ENCODE measurements around the gene EEFSEC.

Gene EEFSEC

DNA sequence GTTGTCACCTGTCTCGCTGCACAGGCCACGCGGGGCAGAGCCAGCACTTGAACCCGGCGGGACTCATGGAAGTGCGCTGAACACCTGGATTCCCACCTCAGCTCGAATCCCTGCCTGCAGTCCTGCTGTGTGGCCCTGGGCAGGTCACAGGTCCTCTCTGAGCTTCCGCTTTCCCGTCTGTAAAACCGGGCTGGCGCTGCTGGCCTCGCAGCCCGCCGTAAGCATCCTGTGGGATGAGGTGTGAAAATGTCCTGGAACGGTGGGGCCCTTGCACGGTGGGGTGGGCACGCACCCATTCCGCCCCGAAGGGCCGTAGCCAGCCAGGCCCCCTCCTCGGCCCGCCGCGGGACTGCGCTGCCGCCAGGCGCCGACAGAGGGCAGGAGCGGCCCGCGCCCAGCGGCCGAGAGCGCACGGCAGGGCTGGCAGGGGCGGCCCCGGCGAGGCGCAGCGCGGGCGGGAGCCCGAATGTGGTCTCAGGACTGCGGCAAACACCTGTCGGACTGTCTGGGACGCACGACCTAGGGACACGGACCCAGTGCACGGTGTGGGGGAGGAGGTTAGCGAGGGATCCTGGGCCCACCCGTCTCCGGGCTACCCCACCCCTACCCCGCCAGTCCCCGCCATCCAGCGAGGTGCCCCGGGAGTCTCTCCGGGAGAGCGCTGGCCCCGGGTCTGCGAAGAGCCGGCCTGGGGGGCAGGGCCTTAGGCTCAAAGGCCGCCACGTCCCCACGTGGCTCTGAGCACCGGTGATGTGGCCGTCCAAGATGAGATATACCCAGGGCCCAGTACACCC lies 273.0 kb downstream of the EEFSEC start:
- Mint-ChIP-seq H3K27ac (no peak overlapping the region), H3K4me3 (no peak overlapping the region), H3K36me3 (no peaks in the 10 kb centered on the region), H3K27me3 (peaks cover 13% of the 10 kb centered on the region), H3K9me3 (no peaks in the 10 kb centered on the region), H3K4me1 (no peaks in the 10 kb centered on the region)
- peak; percentile 52 to 79 for DNase-seq (ENCODE audit: low spot score in 2 of 2)
- peak; percentile 90 for ATAC-seq (ENCODE audit: low read depth)

- DNase-seq (ENCODE audit: low spot score in 2 of 2) = no peak
- Mint-ChIP-seq H3K36me3 (no peaks in the 10 kb centered on the region), H3K9me3 (no peaks in the 10 kb centered on the region), H3K27ac (no peak overlapping the region), H3K27me3 (peaks cover 22% of the 10 kb centered on the region), H3K4me1 (peaks cover 8% of the 10 kb centered on the region), H3K4me3 (peak overlapping the region; percentile 24)
- ATAC-seq (ENCODE audit: low read depth) = no peak
These were observed 274.0 kb downstream of the EEFSEC start for GRCh38 chr3:128427175-128427857.

DNA sequence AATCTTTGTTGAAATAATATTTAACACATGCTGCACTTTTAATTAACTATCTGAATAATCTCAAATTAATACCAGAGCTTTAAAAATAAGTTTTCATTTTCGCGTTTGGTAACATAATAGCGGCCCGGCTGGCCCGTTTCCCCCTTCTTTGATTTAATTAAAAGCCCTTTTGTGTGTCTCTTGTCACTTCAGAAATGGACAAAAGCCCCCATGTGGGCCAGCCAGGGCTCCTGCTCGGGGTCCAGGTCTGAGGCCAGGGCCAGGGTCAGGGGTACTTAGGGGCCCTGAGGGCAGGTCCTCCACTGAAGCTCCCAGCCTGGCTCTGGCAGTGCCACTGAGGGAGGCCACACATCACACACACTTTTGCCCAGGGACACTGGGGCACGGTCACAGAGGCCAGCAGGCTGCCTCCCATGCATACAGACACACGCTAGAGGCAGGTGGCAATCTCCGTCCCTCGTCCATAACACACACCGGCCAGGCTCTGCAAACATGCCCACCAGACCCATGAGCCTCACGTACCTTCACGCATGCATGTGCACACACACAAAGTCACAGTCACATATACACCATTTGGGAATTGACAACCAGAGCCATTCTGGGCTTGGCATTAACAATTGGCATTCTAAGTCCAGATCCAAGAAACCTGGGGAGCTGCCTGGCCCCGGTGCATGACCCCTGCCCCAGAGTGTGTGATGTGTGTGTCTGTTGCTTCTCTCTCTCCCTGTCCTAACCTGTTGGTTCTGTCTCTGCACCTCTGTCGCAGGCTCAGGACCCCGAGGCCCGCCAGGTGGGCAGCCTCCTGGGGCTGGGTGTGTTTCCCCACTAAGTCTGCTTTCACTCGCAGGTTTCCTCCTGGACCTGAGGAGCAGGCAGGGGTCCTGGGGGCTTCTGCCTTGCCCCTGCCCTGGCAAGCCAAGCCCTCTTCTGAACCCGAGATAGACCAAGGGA lies 274.9 kb downstream of the EEFSEC start:
- DNase-seq (ENCODE audit: low spot score in 2 of 2) = no peak
- Mint-ChIP-seq H3K27me3 (peaks cover 23% of the 10 kb centered on the region), H3K9me3 (no peaks in the 10 kb centered on the region), H3K4me1 (peaks cover 10% of the 10 kb centered on the region), H3K27ac (no peak overlapping the region), H3K36me3 (no peaks in the 10 kb centered on the region), H3K4me3 (no peak overlapping the region)
- no peak for ATAC-seq (ENCODE audit: low read depth)

GRCh38 chr3:128429275-128429674 lies 276.0 kb downstream of the EEFSEC start:
- ATAC-seq (ENCODE audit: low read depth) (no peak), DNase-seq (ENCODE audit: low spot score in 2 of 2) (no peak)
- no peaks in the 10 kb centered on the region for H3K36me3 Mint-ChIP-seq
- H3K27ac Mint-ChIP-seq = no peak overlapping the region
- H3K4me3 Mint-ChIP-seq = no peak overlapping the region
- H3K27me3 Mint-ChIP-seq = peaks cover 23% of the 10 kb centered on the region
- H3K4me1 Mint-ChIP-seq = peaks cover 10% of the 10 kb centered on the region
- H3K9me3 Mint-ChIP-seq = no peaks in the 10 kb centered on the region

- H3K27me3 Mint-ChIP-seq = peaks cover 23% of the 10 kb centered on the region
- no peak for ATAC-seq (ENCODE audit: low read depth)
These were observed 276.5 kb downstream of the EEFSEC start for GRCh38 chr3:128429751-128430150.

DNA sequence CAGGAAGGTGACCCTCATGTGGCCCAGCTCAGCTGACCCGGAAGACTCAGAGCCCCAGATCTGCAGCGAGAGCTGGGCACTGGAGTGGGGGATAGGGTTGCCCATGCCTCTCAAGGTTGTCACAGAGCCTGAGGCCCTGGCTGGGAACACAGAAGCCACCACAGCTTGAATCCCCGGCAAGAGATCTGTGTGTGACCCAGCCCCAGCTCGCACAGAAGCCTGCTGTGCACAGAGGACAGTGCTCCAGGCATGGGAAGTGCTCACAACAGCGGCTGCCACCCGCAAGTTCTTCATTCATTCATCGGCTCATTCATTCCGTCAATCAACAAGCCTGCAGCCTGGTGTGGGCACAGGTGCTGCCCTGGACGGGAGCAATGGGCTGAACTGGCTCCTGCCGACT lies 277.0 kb downstream of the EEFSEC start:
- ATAC-seq (ENCODE audit: low read depth) = no peak
- H3K27me3 Mint-ChIP-seq = peaks cover 23% of the 10 kb centered on the region

More at GRCh38 chr3:128429751-128430150, 276.5 kb downstream of the EEFSEC start:
- DNase-seq (ENCODE audit: low spot score in 2 of 2) = no peak
- H3K9me3 Mint-ChIP-seq = no peaks in the 10 kb centered on the region
- H3K4me3 Mint-ChIP-seq = no peak overlapping the region
- peaks cover 10% of the 10 kb centered on the region for H3K4me1 Mint-ChIP-seq
- H3K36me3 Mint-ChIP-seq = no peaks in the 10 kb centered on the region
- no peak overlapping the region for H3K27ac Mint-ChIP-seq

DNA sequence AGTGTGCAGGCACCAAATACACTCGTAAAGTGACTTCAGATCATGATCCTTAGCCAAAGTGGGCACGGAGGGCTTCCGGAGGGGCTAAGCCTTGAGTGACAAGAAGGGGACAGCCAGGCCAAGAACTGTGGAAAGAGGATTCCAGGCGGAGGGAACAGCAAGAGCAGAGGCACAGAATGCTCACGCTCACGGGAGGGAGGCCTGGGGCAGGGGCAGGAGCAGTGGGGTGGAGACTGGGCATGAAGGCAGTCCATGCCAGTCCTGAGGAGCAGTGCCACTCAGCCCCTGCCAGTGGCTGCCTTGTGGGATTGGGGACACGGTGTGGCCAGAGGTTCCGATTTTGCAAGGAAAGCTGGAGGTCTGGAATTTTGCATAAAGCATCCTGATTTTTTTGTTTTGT lies 277.4 kb downstream of the EEFSEC start:
- Mint-ChIP-seq H3K4me1 (peaks cover 10% of the 10 kb centered on the region), H3K4me3 (no peak overlapping the region), H3K36me3 (no peaks in the 10 kb centered on the region), H3K27ac (no peak overlapping the region), H3K9me3 (no peaks in the 10 kb centered on the region), H3K27me3 (peaks cover 23% of the 10 kb centered on the region)
- DNase-seq (ENCODE audit: low spot score in 2 of 2) (no peak), ATAC-seq (ENCODE audit: low read depth) (no peak)

More for the DNA sequence above, 277.0 kb downstream of the EEFSEC start:
- Mint-ChIP-seq H3K4me3 (no peak overlapping the region), H3K27ac (no peak overlapping the region), H3K36me3 (no peaks in the 10 kb centered on the region), H3K4me1 (peaks cover 10% of the 10 kb centered on the region), H3K9me3 (no peaks in the 10 kb centered on the region)
- DNase-seq (ENCODE audit: low spot score in 2 of 2) = no peak

DNA sequence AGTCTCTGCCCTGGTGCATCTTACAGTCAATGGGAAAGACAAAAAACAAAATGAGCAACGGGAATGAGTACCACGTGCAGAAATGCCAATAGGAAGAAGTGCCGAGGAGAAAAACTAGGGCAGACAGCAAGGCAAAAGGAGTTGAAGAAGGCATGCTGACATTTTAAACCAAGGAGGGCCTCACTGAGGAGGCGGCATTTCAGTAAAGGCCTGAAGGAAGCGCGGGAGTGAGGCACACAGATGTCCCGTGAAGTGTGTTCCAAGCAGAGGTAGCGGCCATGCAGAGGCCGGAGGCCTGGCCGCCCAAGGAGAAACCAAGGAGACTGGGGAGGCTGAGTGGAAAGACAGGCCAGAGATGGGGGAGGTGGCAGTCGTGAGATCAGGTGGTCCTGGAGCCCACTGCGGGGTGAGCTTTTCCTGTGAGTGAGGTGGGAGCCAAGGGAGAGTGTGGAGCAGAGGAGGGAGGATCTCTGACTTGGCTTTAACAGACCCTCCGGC lies 278.6 kb downstream of the EEFSEC start:
- Mint-ChIP-seq H3K27me3 (peaks cover 23% of the 10 kb centered on the region), H3K9me3 (no peaks in the 10 kb centered on the region), H3K36me3 (no peaks in the 10 kb centered on the region), H3K4me1 (peaks cover 10% of the 10 kb centered on the region), H3K4me3 (no peak overlapping the region), H3K27ac (no peak overlapping the region)
- ATAC-seq (ENCODE audit: low read depth) (no peak), DNase-seq (ENCODE audit: low spot score in 2 of 2) (no peak)

DNA sequence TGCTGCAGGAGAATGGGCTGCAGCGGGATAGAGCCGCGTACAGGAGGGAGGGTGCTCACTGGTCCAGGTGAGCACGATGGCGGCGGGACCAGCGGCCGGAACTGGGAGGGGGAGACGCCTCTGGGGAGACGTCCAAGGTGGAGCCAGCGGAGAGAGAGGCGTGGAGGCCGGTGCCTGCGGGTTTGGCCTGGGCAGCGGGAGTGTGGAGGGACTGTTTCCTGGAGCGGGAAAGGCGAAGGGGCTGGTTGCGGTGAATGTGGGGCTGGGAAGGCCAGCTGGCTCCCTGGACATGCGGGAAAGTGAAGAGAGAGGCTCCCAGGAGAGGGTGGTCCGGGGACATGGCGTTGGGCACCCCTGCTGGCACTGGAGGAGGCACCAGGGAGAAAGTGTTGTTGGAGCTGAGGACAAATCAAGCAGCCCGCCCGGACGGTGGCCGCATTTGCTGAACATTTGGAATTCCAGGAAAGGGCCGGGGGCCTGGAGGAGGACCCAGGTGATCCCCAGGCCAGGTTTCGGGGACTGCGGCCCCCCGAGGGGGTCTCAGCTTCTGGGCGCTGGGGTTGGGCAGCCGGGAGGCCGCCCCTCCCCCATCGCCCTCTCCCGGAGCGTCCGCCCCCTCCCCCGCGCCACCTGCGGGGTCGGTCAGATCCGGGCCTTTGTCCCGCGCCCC lies 279.2 kb downstream of the EEFSEC start:
- Mint-ChIP-seq H3K4me1 (peaks cover 10% of the 10 kb centered on the region), H3K4me3 (no peak overlapping the region), H3K36me3 (no peaks in the 10 kb centered on the region), H3K27me3 (peaks cover 25% of the 10 kb centered on the region), H3K27ac (no peak overlapping the region), H3K9me3 (no peaks in the 10 kb centered on the region)
- ATAC-seq (ENCODE audit: low read depth) (no peak), DNase-seq (ENCODE audit: low spot score in 2 of 2) (no peak)

DNA sequence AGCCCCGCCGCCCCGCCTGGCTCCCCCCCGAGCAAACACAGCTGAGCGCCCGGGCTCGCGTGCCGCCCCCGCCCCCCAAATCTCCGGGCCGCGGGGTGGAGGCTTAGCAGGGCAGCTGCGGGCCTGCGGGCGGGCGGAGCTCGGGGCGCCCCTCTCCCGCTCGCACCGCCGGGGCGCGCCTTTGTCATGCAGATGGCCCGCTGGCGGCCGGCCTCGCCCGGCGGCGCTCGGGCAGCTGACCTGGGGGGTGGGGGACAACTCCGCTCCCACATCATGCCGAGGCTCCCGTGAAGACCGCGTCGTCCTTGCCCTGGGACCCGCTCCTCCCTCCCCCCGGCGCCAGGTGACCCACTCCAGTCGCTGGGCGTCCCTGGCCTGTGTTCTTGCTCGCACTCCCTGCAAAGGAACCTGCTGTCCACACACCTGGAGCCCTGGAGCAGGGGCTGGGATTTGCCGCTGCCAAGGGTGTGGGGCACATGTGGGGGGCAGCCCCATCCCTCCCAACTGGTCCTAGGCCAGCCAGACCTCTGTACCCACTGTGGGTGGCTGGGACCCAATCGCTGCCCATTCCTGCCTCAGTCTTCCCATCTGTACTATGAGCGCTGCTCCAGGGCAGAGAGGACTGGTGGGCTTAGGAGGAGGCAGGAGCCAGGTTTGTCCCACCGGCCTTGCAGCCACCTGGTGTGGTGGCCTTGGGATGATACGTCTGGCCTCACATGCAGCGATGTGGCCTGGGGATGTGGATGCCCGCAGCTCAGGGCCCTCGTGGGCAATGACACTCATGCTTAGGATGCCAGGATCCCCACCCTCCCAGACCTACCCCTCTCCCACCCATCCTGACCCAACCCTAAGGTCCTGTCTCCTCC lies 279.9 kb downstream of the EEFSEC start:
- no peak overlapping the region for H3K4me3 Mint-ChIP-seq
- no peaks in the 10 kb centered on the region for H3K9me3 Mint-ChIP-seq
- ATAC-seq (ENCODE audit: low read depth) (no peak), DNase-seq (ENCODE audit: low spot score in 2 of 2) (no peak)
- peaks cover 24% of the 10 kb centered on the region for H3K27me3 Mint-ChIP-seq
- peaks cover 10% of the 10 kb centered on the region for H3K4me1 Mint-ChIP-seq
- no peaks in the 10 kb centered on the region for H3K36me3 Mint-ChIP-seq
- H3K27ac Mint-ChIP-seq = no peak overlapping the region

- Mint-ChIP-seq H3K9me3 (no peaks in the 10 kb centered on the region), H3K27me3 (peaks cover 22% of the 10 kb centered on the region), H3K4me1 (peaks cover 10% of the 10 kb centered on the region), H3K4me3 (no peak overlapping the region), H3K27ac (no peak overlapping the region), H3K36me3 (no peaks in the 10 kb centered on the region)
- DNase-seq (ENCODE audit: low spot score in 2 of 2) (no peak), ATAC-seq (ENCODE audit: low read depth) (no peak)
These were observed 280.5 kb downstream of the EEFSEC start for GRCh38 chr3:128433837-128434165.

- ATAC-seq (ENCODE audit: low read depth) = no peak
- peaks cover 27% of the 10 kb centered on the region for H3K27me3 Mint-ChIP-seq
- no peak overlapping the region for H3K27ac Mint-ChIP-seq
These were observed 281.2 kb downstream of the EEFSEC start for GRCh38 chr3:128434524-128434923.

GRCh38 chr3:128435058-128435457 lies 281.8 kb downstream of the EEFSEC start:
- peaks cover 10% of the 10 kb centered on the region for H3K4me1 Mint-ChIP-seq
- no peaks in the 10 kb centered on the region for H3K36me3 Mint-ChIP-seq
- H3K27ac Mint-ChIP-seq = no peak overlapping the region
- no peaks in the 10 kb centered on the region for H3K9me3 Mint-ChIP-seq
- DNase-seq (ENCODE audit: low spot score in 2 of 2) = no peak
- no peak overlapping the region for H3K4me3 Mint-ChIP-seq
- H3K27me3 Mint-ChIP-seq = peaks cover 26% of the 10 kb centered on the region
- no peak for ATAC-seq (ENCODE audit: low read depth)

More at GRCh38 chr3:128434524-128434923, 281.2 kb downstream of the EEFSEC start:
- no peak for DNase-seq (ENCODE audit: low spot score in 2 of 2)
- H3K36me3 Mint-ChIP-seq = no peaks in the 10 kb centered on the region
- H3K9me3 Mint-ChIP-seq = no peaks in the 10 kb centered on the region
- H3K4me1 Mint-ChIP-seq = peaks cover 10% of the 10 kb centered on the region
- no peak overlapping the region for H3K4me3 Mint-ChIP-seq
